Transverse colon (tissue), 4 donors: Measurements from ENCODE around the gene TCF25. TPM values are rescaled to one million over a fixed set of nuclear protein-coding genes. Genes with fewer than 3 reads are reported as not detected.

ENCODE experiments used
- DNase-seq: peaks from one replicate; pipeline ENCODE4 v3.0.0-alpha.2; 2019
- H3K27ac ChIP-seq, 4 donors: fragments of 200-600 bp; sonication (generic); 2 replicates each; pipeline ENCODE4 v1.5.1; 2016 to 2018; ENCODE audit warnings: inconsistent platforms in 4 of 4
- H3K27me3 ChIP-seq: fragments of 200-600 bp; sonication (generic); 2 replicates; pipeline ENCODE4 v1.5.1; 2017; ENCODE audit warnings: inconsistent platforms
- H3K36me3 ChIP-seq, 4 donors: fragments of 200-600 bp; sonication (generic); 2 replicates each; pipeline ENCODE4 v1.5.1; 2017 to 2019; ENCODE audit warnings: inconsistent platforms in 4 of 4
- H3K4me1 ChIP-seq, 4 donors: fragments of 200-600 bp; sonication (generic); 2 replicates each; pipeline ENCODE4 v1.5.1; 2017 to 2020; ENCODE audit warnings: inconsistent platforms in 4 of 4
- H3K4me3 ChIP-seq, 4 donors: fragments of 200-600 bp; sonication (generic); 1 replicate in 1 of 4; 2 replicates in 3 of 4; pipeline versions ENCODE4 v1.5.1 to v1.6.1; 2017 to 2019; ENCODE audit warnings: inconsistent platforms in 4 of 4
- H3K9me3 ChIP-seq, 2 donors: fragments of 200-600 bp; sonication (generic); 2 replicates each; pipeline ENCODE4 v1.5.1; 2017 to 2019; ENCODE audit warnings: inconsistent platforms in 2 of 2
- CTCF ChIP-seq, 5 experiments: fragments of 200-600 bp in 3 of 5; fragments of 450-650 bp in 2 of 5; sonication (generic) in 3 of 5; IDR thresholded peaks; 1 replicate in 2 of 5; 2 replicates in 3 of 5; pipeline ENCODE4 v1.5.1; 2016 to 2017; ENCODE audit warnings: antibody characterized with exemption in 5 of 5, inconsistent platforms in 3 of 5, mild to moderate bottlenecking in 2 of 5, moderate library complexity in 1 of 5
- EP300 ChIP-seq: sonication (generic); formaldehyde crosslinking; IDR thresholded peaks from one replicate; pipeline ENCODE4 v1.6.1; 2017; ENCODE audit warnings: antibody characterized with exemption, low read depth
- POLR2A ChIP-seq: fragments of 450-650 bp; IDR thresholded peaks from one replicate; pipeline ENCODE4 v1.6.1; 2016; ENCODE audit warnings: antibody characterized with exemption, mild to moderate bottlenecking, moderate library complexity
- POLR2AphosphoS5 ChIP-seq, 3 donors: sonication (generic); formaldehyde crosslinking; IDR thresholded peaks; one replicate each; pipeline ENCODE4 v1.6.1; 2016; ENCODE audit warnings: antibody characterized with exemption in 3 of 3
- WGBS, 2 donors: methylation state at CpG; one replicate each; pipeline ENCODE4 v1.1.5; 2018; ENCODE audit warnings: low coverage in 1 of 2; 5-methylcytosine and 5-hydroxymethylcytosine counted together
- in situ Hi-C, 4 donors: fragments of 200-750 bp; cut with MboI; loops; one replicate each; pipeline versions ENCODE4 v1.15.0 to v1.15.1; 2017; ENCODE audit warnings: low sequenced_read_pairs in 3 of 4, low pct_ligation_motif_present in 1 of 4, low pct_unique_long_range_greater_than_20kb in 1 of 4
- intact Hi-C: fragments of 100-400 bp; cut with DNase I; formaldehyde crosslinking; loops from one replicate; pipeline ENCODE4 v1.15.1; 2023; ENCODE audit warnings: low total_unique reads
- total RNA-seq, 4 donors: library from RNA; depleted of rRNA; stranded (reverse); fragments of >200 nt; gene quantifications; one replicate each; pipeline ENCODE4 v1.1.0, GENCODE V29; 2016

TCF25 gene
- total RNA-seq, 4 donors from 2014 or later = 202 to 648 (median 354) TPM

DNA sequence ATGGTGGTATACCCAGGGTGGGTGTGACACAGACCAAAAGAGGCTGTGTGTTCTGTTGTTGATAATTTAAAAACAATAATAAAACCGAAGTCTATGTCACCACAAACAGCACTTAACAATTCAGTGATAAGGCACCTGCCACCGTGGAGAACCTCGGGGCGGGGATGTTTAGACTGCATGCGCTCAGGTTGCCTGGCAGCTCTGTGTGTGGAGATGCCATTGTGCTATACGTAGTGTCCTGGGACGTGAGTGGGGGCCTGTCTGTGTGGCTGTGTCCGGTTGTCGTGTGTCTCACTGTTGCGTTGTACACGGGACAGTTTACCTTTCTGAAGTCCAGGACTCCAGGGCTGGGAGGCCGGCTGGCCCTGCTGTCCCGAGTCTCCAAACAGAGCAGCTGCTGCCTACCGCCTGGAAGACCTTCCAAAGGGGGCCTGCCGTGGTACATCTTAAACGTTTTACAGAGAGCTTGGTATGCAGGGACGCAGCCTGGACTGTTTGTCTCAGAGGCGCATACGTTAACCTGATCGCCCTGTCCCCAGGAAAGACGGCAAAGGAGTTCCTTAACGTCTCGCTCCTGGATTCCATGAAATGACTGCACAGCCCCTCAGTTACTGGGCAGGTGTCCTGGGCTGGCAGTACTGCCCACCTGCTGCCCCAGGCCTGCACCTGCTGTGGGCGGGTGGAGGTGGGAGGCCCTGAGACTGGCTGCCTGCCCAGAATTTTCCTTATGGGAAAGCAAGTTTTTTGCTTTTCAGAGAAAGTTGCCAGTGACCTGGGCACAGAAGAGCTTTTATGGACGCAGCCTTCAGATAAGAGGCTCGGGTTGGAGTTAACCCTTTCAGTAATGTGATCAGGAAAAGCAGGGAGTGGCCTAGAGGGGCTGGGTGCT is 26.1 kb upstream of the TCF25 start:
- WGBS, 2 donors = 44 to 46% methylated on average over 6 to 26 of the region's 26 CpGs

GRCh38 chr16:89847940-89848297 is 25.5 kb upstream of the TCF25 start:
- Histone ChIP-seq H3K4me3 (no peak overlapping the region), H3K36me3 (no peaks in the 10 kb centered on the region), H3K4me1 (peaks cover 5 to 26% (median 16%) of the 10 kb centered on the region in 4 donors), H3K9me3 (no peaks in the 10 kb centered on the region), H3K27ac (peak overlapping the region; percentile 55 to 85 (median 74)), H3K27me3 (no peaks in the 10 kb centered on the region)
- in situ Hi-C loops (no loop called here), intact Hi-C loops (no loop called here)
- peak; percentile 49 for DNase-seq
- 37% methylated on average over 14 of the region's 14 CpGs; no CpG with 5 or more reads in 1 of the 2 donors for WGBS, 2 donors
- TF ChIP-seq EP300 (no peak), POLR2A (peak; percentile 9)

More for the DNA sequence above, 26.1 kb upstream of the TCF25 start:
- Histone ChIP-seq H3K36me3 (no peaks in the 10 kb centered on the region), H3K9me3 (no peaks in the 10 kb centered on the region), H3K27me3 (no peaks in the 10 kb centered on the region), H3K4me3 (no peak overlapping the region), H3K27ac (peak overlapping the region; percentile 55 to 85 (median 74)), H3K4me1 (peaks cover 5 to 25% (median 15%) of the 10 kb centered on the region in 4 donors)
- DNase-seq = peak; percentile 79
- intact Hi-C loops (no loop called here), in situ Hi-C loops (no loop called here)
- TF ChIP-seq POLR2A (no peak), POLR2AphosphoS5 (IDR thresholded peaks at IDR 0.05) (peak in 2 of 3 donors; percentile 12 to 13)

GRCh38 chr16:89848974-89849373 is 24.4 kb upstream of the TCF25 start:
- TF ChIP-seq EP300 (no peak), POLR2AphosphoS5 (IDR thresholded peaks at IDR 0.05) (no peak), POLR2A (no peak), CTCF (IDR thresholded peaks at IDR 0.05) (no peak)
- DNase-seq = no peak
- Histone ChIP-seq H3K27ac (no peak overlapping the region), H3K27me3 (no peaks in the 10 kb centered on the region), H3K9me3 (no peaks in the 10 kb centered on the region), H3K4me3 (no peak overlapping the region), H3K36me3 (no peaks in the 10 kb centered on the region), H3K4me1 (peaks cover 5 to 34% (median 25%) of the 10 kb centered on the region in 4 donors)
- in situ Hi-C loops (no loop called here), intact Hi-C loops (no loop called here)
- WGBS, 2 donors = 87 to 93% methylated on average over 3 to 10 of the region's 11 CpGs

DNA sequence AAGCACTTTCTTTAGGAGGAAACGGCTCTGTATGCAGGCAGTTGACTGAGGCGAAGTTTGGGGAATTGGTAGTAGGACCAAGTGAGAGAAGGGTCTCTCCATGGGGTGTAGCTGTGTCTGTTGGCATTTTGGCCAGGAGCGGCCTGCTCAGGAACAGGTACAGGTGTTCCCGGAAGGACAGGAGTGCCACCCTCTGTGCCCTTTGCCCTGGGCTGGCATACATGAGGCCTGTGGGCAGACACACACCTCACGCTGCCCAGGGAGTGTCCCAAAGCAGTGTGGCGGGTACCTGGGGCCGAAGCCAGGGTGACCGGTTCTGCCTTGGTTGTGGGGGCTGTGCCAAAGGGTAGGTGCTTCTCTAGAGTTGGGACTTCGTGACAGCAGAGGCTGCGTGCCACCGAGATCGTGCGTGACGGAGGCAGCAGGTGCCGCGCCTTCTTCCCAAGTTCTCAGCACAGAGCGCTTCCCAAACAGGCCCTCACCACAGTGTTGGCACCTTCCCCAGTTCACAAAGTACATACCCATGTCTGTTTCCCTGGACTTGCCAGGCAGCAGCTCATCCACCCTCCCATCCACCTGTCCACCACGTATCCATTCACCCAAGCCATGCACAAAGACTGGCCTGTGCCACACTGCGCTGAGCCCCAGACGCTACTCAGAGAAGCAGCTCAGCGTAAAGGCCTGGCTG is 19.9 kb upstream of the TCF25 start:
- DNase-seq = peak; percentile 85
- Histone ChIP-seq H3K4me3 (no peak overlapping the region), H3K4me1 (peaks cover 0 to 16% (median 10%) of the 10 kb centered on the region in 4 donors), H3K36me3 (no peaks in the 10 kb centered on the region), H3K27ac (peak overlapping the region; percentile 50 to 79 (median 69)), H3K27me3 (no peaks in the 10 kb centered on the region), H3K9me3 (no peaks in the 10 kb centered on the region)
- intact Hi-C loops = no loop called here
- 82% methylated on average over 21 of the region's 21 CpGs; no CpG with 5 or more reads in 1 of the 2 donors for WGBS, 2 donors
- TF ChIP-seq POLR2AphosphoS5 (IDR thresholded peaks at IDR 0.05) = peak in 1 of 3 donors; percentile 57
- TF ChIP-seq EP300 = no peak
- TF ChIP-seq CTCF (IDR thresholded peaks at IDR 0.05) = no peak
- peak; percentile 34 for TF ChIP-seq POLR2A
- in situ Hi-C loops = no loop called here
